Measurements from ENCODE around the gene ADGRF1. TPM values are rescaled to one million over a fixed set of nuclear protein-coding genes. Genes with fewer than 3 reads are reported as not detected.

Gene ADGRF1
- total RNA-seq, 2 donors from 2014 or later = 5.6 to 11.5 TPM

DNA sequence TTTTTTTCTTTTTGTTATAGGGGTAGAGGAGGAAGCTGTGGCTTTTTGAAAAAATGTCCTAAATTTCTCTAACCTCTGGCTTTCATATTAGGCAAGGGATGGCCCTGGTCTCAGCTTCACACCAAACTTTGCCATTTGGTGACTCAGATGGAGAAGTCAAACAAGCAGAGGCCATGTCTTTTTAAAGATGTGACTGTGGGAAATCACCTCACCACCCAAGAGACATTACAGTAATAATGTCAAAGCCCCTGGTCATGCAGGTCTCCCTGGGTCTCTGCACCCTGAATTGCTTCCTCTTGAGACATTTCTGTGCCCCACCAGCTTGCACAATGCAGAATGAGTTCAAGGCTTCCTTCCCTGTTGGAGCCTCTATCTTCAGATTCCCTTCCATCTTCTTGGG, 80.9 kb downstream of the ADGRF1 start:
- Histone ChIP-seq H3K27ac (no peak overlapping the region), H3K4me1 (replicated peaks) (no peaks in the 10 kb centered on the region), H3K9me3 (no peaks in the 10 kb centered on the region), H3K27me3 (replicated peaks; ENCODE audit: insufficient read depth) (no peaks in the 10 kb centered on the region), H3K36me3 (no peaks in the 10 kb centered on the region), H3K4me3 (no peak overlapping the region)
- DNase-seq (ENCODE audit: low spot score) = no peak
- TF ChIP-seq, protein P1, sequence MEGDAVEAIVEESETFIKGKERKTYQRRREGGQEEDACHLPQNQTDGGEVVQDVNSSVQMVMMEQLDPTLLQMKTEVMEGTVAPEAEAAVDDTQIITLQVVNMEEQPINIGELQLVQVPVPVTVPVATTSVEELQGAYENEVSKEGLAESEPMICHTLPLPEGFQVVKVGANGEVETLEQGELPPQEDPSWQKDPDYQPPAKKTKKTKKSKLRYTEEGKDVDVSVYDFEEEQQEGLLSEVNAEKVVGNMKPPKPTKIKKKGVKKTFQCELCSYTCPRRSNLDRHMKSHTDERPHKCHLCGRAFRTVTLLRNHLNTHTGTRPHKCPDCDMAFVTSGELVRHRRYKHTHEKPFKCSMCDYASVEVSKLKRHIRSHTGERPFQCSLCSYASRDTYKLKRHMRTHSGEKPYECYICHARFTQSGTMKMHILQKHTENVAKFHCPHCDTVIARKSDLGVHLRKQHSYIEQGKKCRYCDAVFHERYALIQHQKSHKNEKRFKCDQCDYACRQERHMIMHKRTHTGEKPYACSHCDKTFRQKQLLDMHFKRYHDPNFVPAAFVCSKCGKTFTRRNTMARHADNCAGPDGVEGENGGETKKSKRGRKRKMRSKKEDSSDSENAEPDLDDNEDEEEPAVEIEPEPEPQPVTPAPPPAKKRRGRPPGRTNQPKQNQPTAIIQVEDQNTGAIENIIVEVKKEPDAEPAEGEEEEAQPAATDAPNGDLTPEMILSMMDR (IDR thresholded peaks at IDR 0.05) = no peak
- TF ChIP-seq POLR2A (IDR thresholded peaks at IDR 0.05) (no peak), POLR2AphosphoS5 (IDR thresholded peaks at IDR 0.05) (no peak)
- intact Hi-C loops (cut with DNase I) = no loop called here

GRCh38 chr6:46959419-46959818, 82.7 kb downstream of the ADGRF1 start:
- intact Hi-C loops (cut with DNase I) = no loop called here
- H3K4me3 ChIP-seq = no peak overlapping the region
- TF ChIP-seq POLR2A (IDR thresholded peaks at IDR 0.05) (no peak), POLR2AphosphoS5 (IDR thresholded peaks at IDR 0.05) (no peak)
- TF ChIP-seq, protein P1 (IDR thresholded peaks at IDR 0.05) = no peak
- no peaks in the 10 kb centered on the region for H3K36me3 ChIP-seq
- no peaks in the 10 kb centered on the region for H3K4me1 ChIP-seq (replicated peaks)
- H3K27me3 ChIP-seq (replicated peaks; ENCODE audit: insufficient read depth) = no peaks in the 10 kb centered on the region
- no peak overlapping the region for H3K27ac ChIP-seq
- no peaks in the 10 kb centered on the region for H3K9me3 ChIP-seq
- DNase-seq (ENCODE audit: low spot score) = no peak

DNA sequence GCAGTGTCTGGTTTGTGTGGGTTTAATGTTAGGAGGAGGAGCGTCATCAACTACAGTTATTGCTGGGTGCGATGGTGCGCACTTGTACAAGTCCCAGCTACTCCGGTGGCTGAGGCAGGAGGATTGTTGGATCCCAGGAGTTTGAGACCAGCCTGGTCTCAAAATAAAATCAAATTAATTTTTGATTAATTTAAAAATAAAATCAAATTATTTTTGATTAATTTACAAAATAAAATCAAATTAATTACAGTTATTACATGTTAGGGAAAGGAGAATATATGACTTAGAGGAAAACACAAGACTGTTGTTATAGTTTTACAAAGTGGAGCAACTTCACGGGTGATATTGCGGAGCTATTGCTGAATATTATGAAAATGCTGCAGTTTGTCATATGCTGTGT, 85.7 kb downstream of the ADGRF1 start:
- no peaks in the 10 kb centered on the region for H3K9me3 ChIP-seq
- no peak overlapping the region for H3K27ac ChIP-seq
- no peaks in the 10 kb centered on the region for H3K36me3 ChIP-seq
- TF ChIP-seq POLR2AphosphoS5 (IDR thresholded peaks at IDR 0.05) = no peak
- TF ChIP-seq, protein P1 (IDR thresholded peaks at IDR 0.05) = no peak
- no peak for TF ChIP-seq POLR2A (IDR thresholded peaks at IDR 0.05)
- no peaks in the 10 kb centered on the region for H3K4me1 ChIP-seq (replicated peaks)
- WGBS = 98% methylated on average over 6 of the region's 6 CpGs
- intact Hi-C loops (cut with DNase I) = no loop called here
- no peaks in the 10 kb centered on the region for H3K27me3 ChIP-seq (replicated peaks; ENCODE audit: insufficient read depth)
- no peak for DNase-seq (ENCODE audit: low spot score)
- no peak overlapping the region for H3K4me3 ChIP-seq

DNA sequence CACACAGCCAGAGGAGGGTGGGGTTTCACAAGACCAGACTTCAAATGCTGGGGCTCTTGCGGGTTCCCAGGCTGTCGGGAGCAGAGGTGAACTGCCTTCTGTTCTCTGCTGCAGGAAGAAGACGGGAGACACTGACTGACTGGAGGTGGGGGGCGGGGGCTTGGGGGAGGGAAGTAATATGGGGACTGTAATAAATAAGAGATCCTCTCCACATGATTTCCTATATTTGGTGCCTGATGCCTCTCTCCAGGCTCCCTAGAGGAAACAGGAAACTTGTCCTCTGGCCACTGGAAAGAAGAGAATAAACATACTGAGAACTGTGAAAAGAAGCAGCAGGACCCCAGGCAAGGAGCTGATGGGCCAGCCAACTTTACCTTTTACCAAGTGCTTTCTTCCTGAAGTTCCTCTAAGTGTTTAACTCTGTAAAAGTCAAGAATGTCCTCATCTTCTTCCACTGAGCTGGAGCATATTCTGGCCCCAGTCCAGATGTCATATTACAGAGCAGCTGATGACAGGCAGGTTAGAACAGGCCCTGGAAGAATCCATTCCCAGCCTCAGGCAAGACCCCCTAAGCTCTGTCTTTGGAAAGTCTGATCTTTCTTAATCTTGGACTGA, 87.2 kb downstream of the ADGRF1 start:
- Histone ChIP-seq H3K36me3 (no peaks in the 10 kb centered on the region), H3K9me3 (no peaks in the 10 kb centered on the region), H3K4me3 (no peak overlapping the region), H3K27me3 (replicated peaks; ENCODE audit: insufficient read depth) (no peaks in the 10 kb centered on the region), H3K27ac (no peak overlapping the region), H3K4me1 (replicated peaks) (no peaks in the 10 kb centered on the region)
- WGBS = 59% methylated on average over 4 of the region's 4 CpGs
- intact Hi-C loops (cut with DNase I) = no loop called here
- TF ChIP-seq POLR2A (IDR thresholded peaks at IDR 0.05) = no peak
- no peak for TF ChIP-seq POLR2AphosphoS5 (IDR thresholded peaks at IDR 0.05)
- TF ChIP-seq, protein P1 (IDR thresholded peaks at IDR 0.05) = no peak
- DNase-seq (ENCODE audit: low spot score) = no peak

DNA sequence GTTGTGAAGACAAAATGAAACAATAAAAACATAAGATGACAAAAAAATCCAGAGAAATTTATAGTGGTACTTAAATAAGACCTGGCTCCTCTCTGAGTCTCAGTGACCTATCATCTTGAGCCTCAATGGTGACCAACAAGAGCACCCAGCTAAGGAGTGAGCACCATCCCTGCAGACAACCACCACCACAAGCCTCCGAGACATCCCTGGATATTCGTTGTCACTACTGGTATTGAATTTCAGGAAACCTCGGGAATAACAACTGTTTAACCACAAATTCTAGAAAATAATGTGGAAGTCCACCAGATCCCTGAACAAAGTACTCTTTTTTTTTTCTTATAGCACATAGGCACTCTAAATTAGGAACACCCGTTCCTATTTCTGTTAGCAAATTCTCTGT, 88.2 kb downstream of the ADGRF1 start:
- H3K4me3 ChIP-seq = no peak overlapping the region
- H3K36me3 ChIP-seq = no peaks in the 10 kb centered on the region
- H3K9me3 ChIP-seq = no peaks in the 10 kb centered on the region
- no peaks in the 10 kb centered on the region for H3K27me3 ChIP-seq (replicated peaks; ENCODE audit: insufficient read depth)
- WGBS = 84% methylated on average over 4 of the region's 4 CpGs
- no peak for DNase-seq (ENCODE audit: low spot score)
- intact Hi-C loops (cut with DNase I) = no loop called here
- no peak overlapping the region for H3K27ac ChIP-seq
- no peaks in the 10 kb centered on the region for H3K4me1 ChIP-seq (replicated peaks)
- TF ChIP-seq, protein P1 (IDR thresholded peaks at IDR 0.05) = no peak
- TF ChIP-seq POLR2AphosphoS5 (IDR thresholded peaks at IDR 0.05) (no peak), POLR2A (IDR thresholded peaks at IDR 0.05) (no peak)

Measured in prostate gland (tissue), 2 donors.